Urothelium cell line (cell line): ENCODE results near the gene DVL1.

Source experiments
- DNase-seq: peaks from one replicate; pipeline ENCODE4 v3.0.0; 2011; ENCODE audit warnings: low spot score, mixed read lengths
- FAIRE-seq: peaks from 2 replicates; lab custom pipeline; 2011; peaks lifted over from hg19 to GRCh38; lab: Jason Lieb, UNC

DVL1 gene

GRCh38 chr1:1357871-1358432 lies 8.7 kb upstream of the DVL1 start:
- no peak for FAIRE-seq
- DNase-seq = no peak

GRCh38 chr1:1356796-1357401 lies 7.7 kb upstream of the DVL1 start:
- no peak for DNase-seq
- FAIRE-seq = no peak

GRCh38 chr1:1356166-1356795 lies 7.1 kb upstream of the DVL1 start:
- DNase-seq = no peak
- FAIRE-seq = no peak

- FAIRE-seq (no peak), DNase-seq (no peak)
Measured at GRCh38 chr1:1355416-1355815, 6.2 kb upstream of the DVL1 start.

- no peak for DNase-seq
- no peak for FAIRE-seq
Measured at GRCh38 chr1:1354271-1355247, 5.3 kb upstream of the DVL1 start.

GRCh38 chr1:1353389-1354151 lies 4.4 kb upstream of the DVL1 start:
- DNase-seq (no peak), FAIRE-seq (no peak)

- DNase-seq = no peak
- FAIRE-seq = no peak
Measured at GRCh38 chr1:1352786-1353388, 3.7 kb upstream of the DVL1 start.

- FAIRE-seq (no peak), DNase-seq (no peak)
Measured at GRCh38 chr1:1351511-1352427, 2.6 kb upstream of the DVL1 start.

GRCh38 chr1:1348420-1349255 lies 580 bp downstream of the DVL1 start:
- DNase-seq (no peak), FAIRE-seq (no peak)

- DNase-seq = no peak
- FAIRE-seq = no peak
Measured at GRCh38 chr1:1347663-1348419, 1.4 kb downstream of the DVL1 start.

- no peak for FAIRE-seq
Measured at GRCh38 chr1:1347026-1347595, 2.1 kb downstream of the DVL1 start.

GRCh38 chr1:1346501-1346890 lies 2.7 kb downstream of the DVL1 start:
- DNase-seq = no peak
- no peak for FAIRE-seq

More at GRCh38 chr1:1347026-1347595, 2.1 kb downstream of the DVL1 start:
- no peak for DNase-seq

- FAIRE-seq = no peak
Measured at GRCh38 chr1:1345860-1346500, 3.2 kb downstream of the DVL1 start.

GRCh38 chr1:1345384-1345783 lies 3.8 kb downstream of the DVL1 start:
- FAIRE-seq (no peak), DNase-seq (peak; percentile 31)

More at GRCh38 chr1:1345860-1346500, 3.2 kb downstream of the DVL1 start:
- DNase-seq = no peak

GRCh38 chr1:1344655-1345361 lies 4.4 kb downstream of the DVL1 start:
- DNase-seq = peak; percentile 76
- FAIRE-seq = no peak

GRCh38 chr1:1343811-1344421 lies 5.3 kb downstream of the DVL1 start:
- FAIRE-seq = no peak
- DNase-seq = no peak
